GM23338 (cell line): ENCODE data around the gene MTA1. TPM values are rescaled to one million over a fixed set of nuclear protein-coding genes. Genes with fewer than 3 reads are reported as not detected.

Source experiments
- ATAC-seq: fragments of 200-7000 bp; cut with Tn5 transposase; 3 replicates; pipeline ENCODE4 v1.9.1; 2020
- DNase-seq: peaks from one replicate; pipeline ENCODE4 v3.0.0-alpha.2; 2015; ENCODE audit warnings: low spot score
- H2AFZ ChIP-seq: fragments of 200-600 bp; sonication (generic); 2 replicates; pipeline ENCODE4 v1.8.0; 2016; ENCODE audit warnings: antibody characterized with exemption, mild to moderate bottlenecking, moderate library complexity
- H3F3A ChIP-seq: fragments of 200-600 bp; sonication (generic); replicated peaks from 2 replicates; pipeline ENCODE4 v1.8.0; 2017; ENCODE audit warnings: antibody characterized with exemption, mixed run types, low read depth
- H3K27ac ChIP-seq: fragments of 200-600 bp; sonication (generic); 2 replicates; pipeline ENCODE4 v1.6.1; 2016; ENCODE audit warnings: low read depth
- H3K27me3 ChIP-seq: fragments of 200-600 bp; sonication (generic); 2 replicates; pipeline ENCODE4 v1.8.0; 2016; ENCODE audit warnings: mild to moderate bottlenecking, mixed run types, moderate library complexity; ENCODE audit not compliant: insufficient read depth
- H3K36me3 ChIP-seq: fragments of 200-600 bp; sonication (generic); 2 replicates; pipeline ENCODE4 v1.8.0; 2016; ENCODE audit warnings: mild to moderate bottlenecking; ENCODE audit not compliant: insufficient read depth
- H3K4me1 ChIP-seq: fragments of 200-600 bp; sonication (generic); 2 replicates; pipeline ENCODE4 v1.8.0; 2016; ENCODE audit warnings: mild to moderate bottlenecking, moderate library complexity; ENCODE audit not compliant: insufficient read depth
- H3K4me2 ChIP-seq: fragments of 200-600 bp; sonication (generic); 2 replicates; pipeline ENCODE4 v1.7.1; 2017; ENCODE audit warnings: mixed run types
- H3K4me3 ChIP-seq: fragments of 200-600 bp; sonication (generic); 2 replicates; pipeline ENCODE4 v1.6.1; 2016; ENCODE audit warnings: mixed run types
- H3K79me2 ChIP-seq: fragments of 200-600 bp; sonication (generic); replicated peaks from 2 replicates; pipeline ENCODE4 v1.8.0; 2017; ENCODE audit warnings: mild to moderate bottlenecking; ENCODE audit not compliant: insufficient read depth
- H3K9me2 ChIP-seq: fragments of 200-600 bp; sonication (generic); 2 replicates; pipeline ENCODE4 v1.8.0; 2017; ENCODE audit not compliant: insufficient read depth
- H4K20me1 ChIP-seq: fragments of 200-600 bp; sonication (generic); replicated peaks from 2 replicates; pipeline ENCODE4 v1.8.0; 2017; ENCODE audit warnings: mild to moderate bottlenecking; ENCODE audit not compliant: insufficient read depth
- H3K27ac Mint-ChIP-seq: 2 replicates; pipeline ENCODE4 v1.8.0; 2020; ENCODE audit warnings: inconsistent platforms, mild to moderate bottlenecking, moderate library complexity, mixed read lengths
- H3K27me3 Mint-ChIP-seq: 3 replicates; pipeline ENCODE4 v1.8.0; 2022; ENCODE audit warnings: low read depth, mild to moderate bottlenecking, moderate library complexity, mixed read lengths, inconsistent platforms; ENCODE audit not compliant: insufficient read depth, poor library complexity
- H3K36me3 Mint-ChIP-seq: 3 replicates; pipeline ENCODE4 v1.8.0; 2021; ENCODE audit warnings: low read depth, mild to moderate bottlenecking, inconsistent platforms, moderate library complexity, mixed read lengths
- H3K4me1 Mint-ChIP-seq: 3 replicates; pipeline ENCODE4 v1.8.0; 2020; ENCODE audit warnings: mild to moderate bottlenecking, inconsistent platforms, mixed read lengths
- H3K4me3 Mint-ChIP-seq: 3 replicates; pipeline ENCODE4 v1.8.0; 2021; ENCODE audit warnings: moderate library complexity, mild to moderate bottlenecking, inconsistent platforms, mixed read lengths
- H3K9me3 Mint-ChIP-seq: 3 replicates; pipeline ENCODE4 v1.8.0; 2020; ENCODE audit warnings: moderate library complexity, mild to moderate bottlenecking, inconsistent platforms, mixed read lengths
- CREB1 ChIP-seq: fragments of 250-450 bp; sonication (Bioruptor Pico); IDR thresholded peaks from 2 replicates; pipeline ENCODE4 v1.5.0; 2020; ENCODE audit warnings: low read depth, mild to moderate bottlenecking, moderate library complexity
- EZH2 ChIP-seq: fragments of 200-600 bp; sonication (generic); IDR thresholded peaks from one replicate; pipeline ENCODE4 v1.8.0; 2017; ENCODE audit warnings: antibody characterized with exemption, mild to moderate bottlenecking, low read depth; ENCODE audit not compliant: unreplicated experiment
- EZH2phosphoT487 ChIP-seq: fragments of 200-600 bp; sonication (generic); IDR thresholded peaks from one replicate; pipeline ENCODE4 v1.8.1; 2018; ENCODE audit warnings: antibody characterized with exemption; ENCODE audit not compliant: unreplicated experiment
- JUNB ChIP-seq: IDR thresholded peaks from one replicate; pipeline ENCODE4 v1.6.1; 2016; ENCODE audit warnings: antibody characterized with exemption; ENCODE audit not compliant: unreplicated experiment
- NANOG ChIP-seq: IDR thresholded peaks from 2 replicates; pipeline ENCODE4 v1.6.1; 2016; ENCODE audit warnings: antibody characterized with exemption, borderline replicate concordance
- POLR2AphosphoS5 ChIP-seq: IDR thresholded peaks from 2 replicates; pipeline ENCODE4 v1.6.1; 2016; ENCODE audit warnings: antibody characterized with exemption, low read depth
- STAT1 ChIP-seq: IDR thresholded peaks from one replicate; pipeline ENCODE4 v1.6.1; 2016; ENCODE audit warnings: antibody characterized with exemption; ENCODE audit not compliant: unreplicated experiment
- ZNF114 ChIP-seq: fragments of 250-450 bp; sonication (Bioruptor Pico); IDR thresholded peaks from 2 replicates; pipeline ENCODE4 v1.5.0; 2020; ENCODE audit warnings: mild to moderate bottlenecking, moderate library complexity
- ZNF331 ChIP-seq: fragments of 250-450 bp; sonication (Bioruptor Pico); IDR thresholded peaks from 2 replicates; pipeline ENCODE4 v1.5.0; 2020; ENCODE audit warnings: low read depth, mild to moderate bottlenecking, moderate library complexity
- polyA plus RNA-seq: library from polyadenylated mRNA; unstranded; fragments of >200 nt; fragmentation: Nextera tagmentation; extraction: Ambion mirVana; gene quantifications from 2 replicates; pipeline ENCODE4 v1.2.1, GENCODE V29; 2016
- total RNA-seq: library from RNA; depleted of rRNA; stranded (reverse); fragments of >200 nt; shearing (Covaris generic); gene quantifications from 2 replicates; pipeline ENCODE4 v1.2.3, GENCODE V29; 2014
- TF ChIP-seq, protein P1 (sequence below): IDR thresholded peaks from 2 replicates; pipeline ENCODE4 v1.6.1; 2016; ENCODE audit warnings: antibody characterized with exemption
- TF ChIP-seq, protein P2 (sequence below): IDR thresholded peaks from one replicate; pipeline ENCODE4 v1.6.1; 2018; ENCODE audit warnings: antibody characterized with exemption; ENCODE audit not compliant: unreplicated experiment
- TF ChIP-seq, protein P3 (sequence below): fragments of 250-450 bp; sonication (Bioruptor Pico); IDR thresholded peaks from 2 replicates; pipeline ENCODE4 v1.5.0; 2020; ENCODE audit warnings: mild to moderate bottlenecking, moderate library complexity
- TF ChIP-seq, protein P4 (sequence below), 2 experiments: fragments of 200-600 bp in 1 of 2; sonication (generic) in 1 of 2; conservative IDR thresholded peaks; 2 replicates each; pipeline versions ENCODE4 v1.5.1 to v1.6.1; 2016 to 2017; ENCODE audit warnings: antibody characterized with exemption in 2 of 2, low read depth in 2 of 2, mild to moderate bottlenecking in 2 of 2, moderate library complexity in 1 of 2

Gene MTA1
- total and polyA plus RNA-seq, 2 experiments from 2014 or later: 53.3 to 126 TPM

DNA sequence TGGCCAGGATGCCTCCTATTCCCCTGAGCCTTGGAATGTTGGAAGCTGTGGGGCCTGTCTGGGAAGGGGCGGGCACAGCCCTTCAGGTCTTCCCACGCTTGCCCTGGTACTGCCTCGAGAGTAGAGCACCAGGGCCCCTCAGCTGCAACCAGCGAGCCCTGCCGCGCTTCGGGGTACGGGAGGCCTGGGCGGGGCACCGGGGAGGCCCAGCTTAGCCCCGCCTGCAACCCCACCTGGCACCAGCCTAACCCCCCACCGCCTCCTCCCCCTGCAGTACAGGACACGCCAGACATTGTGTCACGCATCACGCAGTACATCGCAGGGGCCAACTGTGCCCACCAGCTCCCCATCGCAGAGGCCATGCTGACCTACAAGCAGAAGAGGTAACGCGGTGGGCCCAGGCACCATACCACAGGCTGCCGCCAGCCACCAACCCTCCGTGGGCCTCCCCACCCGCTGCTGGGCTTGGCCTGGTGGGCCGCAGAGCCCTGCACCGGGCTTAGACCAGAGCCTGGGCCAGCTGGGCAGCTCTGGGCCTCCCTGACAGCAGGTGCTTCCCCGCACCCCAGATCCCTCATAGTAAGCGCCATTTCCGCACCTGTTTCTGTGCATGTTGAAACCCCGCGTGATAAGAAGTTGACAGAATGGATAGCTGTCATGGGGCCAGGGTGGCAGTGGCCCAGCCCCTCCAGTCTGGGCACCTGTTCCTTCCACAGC lies 34.9 kb upstream of the MTA1 start:
- H3K36me3 Mint-ChIP-seq: peaks cover 15% of the 10 kb centered on the region
- H2AFZ ChIP-seq: no peak overlapping the region
- no peaks in the 10 kb centered on the region for H4K20me1 ChIP-seq
- H3K27ac Mint-ChIP-seq: no peak overlapping the region
- H3K4me2 ChIP-seq: no peak overlapping the region
- H3K9me2 ChIP-seq: no peaks in the 10 kb centered on the region
- H3K27me3 ChIP-seq: no peaks in the 10 kb centered on the region
- no peaks in the 10 kb centered on the region for H3K9me3 Mint-ChIP-seq
- no peaks in the 10 kb centered on the region for H3K4me1 Mint-ChIP-seq
- H3K79me2 ChIP-seq: no peaks in the 10 kb centered on the region
- TF ChIP-seq EZH2phosphoT487 (no peak), POLR2AphosphoS5 (no peak), STAT1 (no peak), ZNF331 (CRISPR knock-in tag) (no peak), NANOG (no peak), JUNB (no peak), CREB1 (CRISPR knock-in tag) (no peak), EZH2 (no peak), ZNF114 (CRISPR knock-in tag) (no peak)
- TF ChIP-seq, protein P1, sequence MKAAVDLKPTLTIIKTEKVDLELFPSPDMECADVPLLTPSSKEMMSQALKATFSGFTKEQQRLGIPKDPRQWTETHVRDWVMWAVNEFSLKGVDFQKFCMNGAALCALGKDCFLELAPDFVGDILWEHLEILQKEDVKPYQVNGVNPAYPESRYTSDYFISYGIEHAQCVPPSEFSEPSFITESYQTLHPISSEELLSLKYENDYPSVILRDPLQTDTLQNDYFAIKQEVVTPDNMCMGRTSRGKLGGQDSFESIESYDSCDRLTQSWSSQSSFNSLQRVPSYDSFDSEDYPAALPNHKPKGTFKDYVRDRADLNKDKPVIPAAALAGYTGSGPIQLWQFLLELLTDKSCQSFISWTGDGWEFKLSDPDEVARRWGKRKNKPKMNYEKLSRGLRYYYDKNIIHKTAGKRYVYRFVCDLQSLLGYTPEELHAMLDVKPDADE: no peak
- TF ChIP-seq, protein P2, sequence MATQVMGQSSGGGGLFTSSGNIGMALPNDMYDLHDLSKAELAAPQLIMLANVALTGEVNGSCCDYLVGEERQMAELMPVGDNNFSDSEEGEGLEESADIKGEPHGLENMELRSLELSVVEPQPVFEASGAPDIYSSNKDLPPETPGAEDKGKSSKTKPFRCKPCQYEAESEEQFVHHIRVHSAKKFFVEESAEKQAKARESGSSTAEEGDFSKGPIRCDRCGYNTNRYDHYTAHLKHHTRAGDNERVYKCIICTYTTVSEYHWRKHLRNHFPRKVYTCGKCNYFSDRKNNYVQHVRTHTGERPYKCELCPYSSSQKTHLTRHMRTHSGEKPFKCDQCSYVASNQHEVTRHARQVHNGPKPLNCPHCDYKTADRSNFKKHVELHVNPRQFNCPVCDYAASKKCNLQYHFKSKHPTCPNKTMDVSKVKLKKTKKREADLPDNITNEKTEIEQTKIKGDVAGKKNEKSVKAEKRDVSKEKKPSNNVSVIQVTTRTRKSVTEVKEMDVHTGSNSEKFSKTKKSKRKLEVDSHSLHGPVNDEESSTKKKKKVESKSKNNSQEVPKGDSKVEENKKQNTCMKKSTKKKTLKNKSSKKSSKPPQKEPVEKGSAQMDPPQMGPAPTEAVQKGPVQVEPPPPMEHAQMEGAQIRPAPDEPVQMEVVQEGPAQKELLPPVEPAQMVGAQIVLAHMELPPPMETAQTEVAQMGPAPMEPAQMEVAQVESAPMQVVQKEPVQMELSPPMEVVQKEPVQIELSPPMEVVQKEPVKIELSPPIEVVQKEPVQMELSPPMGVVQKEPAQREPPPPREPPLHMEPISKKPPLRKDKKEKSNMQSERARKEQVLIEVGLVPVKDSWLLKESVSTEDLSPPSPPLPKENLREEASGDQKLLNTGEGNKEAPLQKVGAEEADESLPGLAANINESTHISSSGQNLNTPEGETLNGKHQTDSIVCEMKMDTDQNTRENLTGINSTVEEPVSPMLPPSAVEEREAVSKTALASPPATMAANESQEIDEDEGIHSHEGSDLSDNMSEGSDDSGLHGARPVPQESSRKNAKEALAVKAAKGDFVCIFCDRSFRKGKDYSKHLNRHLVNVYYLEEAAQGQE: no peak
- TF ChIP-seq, protein P3, sequence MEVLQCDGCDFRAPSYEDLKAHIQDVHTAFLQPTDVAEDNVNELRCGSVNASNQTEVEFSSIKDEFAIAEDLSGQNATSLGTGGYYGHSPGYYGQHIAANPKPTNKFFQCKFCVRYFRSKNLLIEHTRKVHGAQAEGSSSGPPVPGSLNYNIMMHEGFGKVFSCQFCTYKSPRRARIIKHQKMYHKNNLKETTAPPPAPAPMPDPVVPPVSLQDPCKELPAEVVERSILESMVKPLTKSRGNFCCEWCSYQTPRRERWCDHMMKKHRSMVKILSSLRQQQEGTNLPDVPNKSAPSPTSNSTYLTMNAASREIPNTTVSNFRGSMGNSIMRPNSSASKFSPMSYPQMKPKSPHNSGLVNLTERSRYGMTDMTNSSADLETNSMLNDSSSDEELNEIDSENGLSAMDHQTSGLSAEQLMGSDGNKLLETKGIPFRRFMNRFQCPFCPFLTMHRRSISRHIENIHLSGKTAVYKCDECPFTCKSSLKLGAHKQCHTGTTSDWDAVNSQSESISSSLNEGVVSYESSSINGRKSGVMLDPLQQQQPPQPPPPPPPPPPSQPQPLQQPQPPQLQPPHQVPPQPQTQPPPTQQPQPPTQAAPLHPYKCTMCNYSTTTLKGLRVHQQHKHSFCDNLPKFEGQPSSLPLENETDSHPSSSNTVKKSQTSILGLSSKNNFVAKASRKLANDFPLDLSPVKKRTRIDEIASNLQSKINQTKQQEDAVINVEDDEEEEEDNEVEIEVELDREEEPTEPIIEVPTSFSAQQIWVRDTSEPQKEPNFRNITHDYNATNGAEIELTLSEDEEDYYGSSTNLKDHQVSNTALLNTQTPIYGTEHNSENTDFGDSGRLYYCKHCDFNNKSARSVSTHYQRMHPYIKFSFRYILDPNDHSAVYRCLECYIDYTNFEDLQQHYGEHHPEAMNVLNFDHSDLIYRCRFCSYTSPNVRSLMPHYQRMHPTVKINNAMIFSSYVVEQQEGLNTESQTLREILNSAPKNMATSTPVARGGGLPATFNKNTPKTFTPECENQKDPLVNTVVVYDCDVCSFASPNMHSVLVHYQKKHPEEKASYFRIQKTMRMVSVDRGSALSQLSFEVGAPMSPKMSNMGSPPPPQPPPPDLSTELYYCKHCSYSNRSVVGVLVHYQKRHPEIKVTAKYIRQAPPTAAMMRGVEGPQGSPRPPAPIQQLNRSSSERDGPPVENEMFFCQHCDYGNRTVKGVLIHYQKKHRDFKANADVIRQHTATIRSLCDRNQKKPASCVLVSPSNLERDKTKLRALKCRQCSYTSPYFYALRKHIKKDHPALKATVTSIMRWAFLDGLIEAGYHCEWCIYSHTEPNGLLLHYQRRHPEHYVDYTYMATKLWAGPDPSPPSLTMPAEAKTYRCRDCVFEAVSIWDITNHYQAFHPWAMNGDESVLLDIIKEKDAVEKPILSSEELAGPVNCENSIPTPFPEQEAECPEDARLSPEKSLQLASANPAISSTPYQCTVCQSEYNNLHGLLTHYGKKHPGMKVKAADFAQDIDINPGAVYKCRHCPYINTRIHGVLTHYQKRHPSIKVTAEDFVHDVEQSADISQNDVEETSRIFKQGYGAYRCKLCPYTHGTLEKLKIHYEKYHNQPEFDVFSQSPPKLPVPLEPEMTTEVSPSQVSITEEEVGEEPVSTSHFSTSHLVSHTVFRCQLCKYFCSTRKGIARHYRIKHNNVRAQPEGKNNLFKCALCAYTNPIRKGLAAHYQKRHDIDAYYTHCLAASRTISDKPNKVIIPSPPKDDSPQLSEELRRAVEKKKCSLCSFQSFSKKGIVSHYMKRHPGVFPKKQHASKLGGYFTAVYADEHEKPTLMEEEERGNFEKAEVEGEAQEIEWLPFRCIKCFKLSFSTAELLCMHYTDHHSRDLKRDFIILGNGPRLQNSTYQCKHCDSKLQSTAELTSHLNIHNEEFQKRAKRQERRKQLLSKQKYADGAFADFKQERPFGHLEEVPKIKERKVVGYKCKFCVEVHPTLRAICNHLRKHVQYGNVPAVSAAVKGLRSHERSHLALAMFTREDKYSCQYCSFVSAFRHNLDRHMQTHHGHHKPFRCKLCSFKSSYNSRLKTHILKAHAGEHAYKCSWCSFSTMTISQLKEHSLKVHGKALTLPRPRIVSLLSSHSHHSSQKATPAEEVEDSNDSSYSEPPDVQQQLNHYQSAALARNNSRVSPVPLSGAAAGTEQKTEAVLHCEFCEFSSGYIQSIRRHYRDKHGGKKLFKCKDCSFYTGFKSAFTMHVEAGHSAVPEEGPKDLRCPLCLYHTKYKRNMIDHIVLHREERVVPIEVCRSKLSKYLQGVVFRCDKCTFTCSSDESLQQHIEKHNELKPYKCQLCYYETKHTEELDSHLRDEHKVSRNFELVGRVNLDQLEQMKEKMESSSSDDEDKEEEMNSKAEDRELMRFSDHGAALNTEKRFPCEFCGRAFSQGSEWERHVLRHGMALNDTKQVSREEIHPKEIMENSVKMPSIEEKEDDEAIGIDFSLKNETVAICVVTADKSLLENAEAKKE: no peak
- TF ChIP-seq, protein P4, sequence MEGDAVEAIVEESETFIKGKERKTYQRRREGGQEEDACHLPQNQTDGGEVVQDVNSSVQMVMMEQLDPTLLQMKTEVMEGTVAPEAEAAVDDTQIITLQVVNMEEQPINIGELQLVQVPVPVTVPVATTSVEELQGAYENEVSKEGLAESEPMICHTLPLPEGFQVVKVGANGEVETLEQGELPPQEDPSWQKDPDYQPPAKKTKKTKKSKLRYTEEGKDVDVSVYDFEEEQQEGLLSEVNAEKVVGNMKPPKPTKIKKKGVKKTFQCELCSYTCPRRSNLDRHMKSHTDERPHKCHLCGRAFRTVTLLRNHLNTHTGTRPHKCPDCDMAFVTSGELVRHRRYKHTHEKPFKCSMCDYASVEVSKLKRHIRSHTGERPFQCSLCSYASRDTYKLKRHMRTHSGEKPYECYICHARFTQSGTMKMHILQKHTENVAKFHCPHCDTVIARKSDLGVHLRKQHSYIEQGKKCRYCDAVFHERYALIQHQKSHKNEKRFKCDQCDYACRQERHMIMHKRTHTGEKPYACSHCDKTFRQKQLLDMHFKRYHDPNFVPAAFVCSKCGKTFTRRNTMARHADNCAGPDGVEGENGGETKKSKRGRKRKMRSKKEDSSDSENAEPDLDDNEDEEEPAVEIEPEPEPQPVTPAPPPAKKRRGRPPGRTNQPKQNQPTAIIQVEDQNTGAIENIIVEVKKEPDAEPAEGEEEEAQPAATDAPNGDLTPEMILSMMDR (conservative IDR thresholded peaks at IDR 0.05; ENCODE audit: low read depth in 2 of 2): no peak
- H3K4me3 Mint-ChIP-seq: no peak overlapping the region
- H3K36me3 ChIP-seq: no peaks in the 10 kb centered on the region
- no peak for DNase-seq
- H3K27ac ChIP-seq: no peak overlapping the region
- no peaks in the 10 kb centered on the region for H3K4me1 ChIP-seq
- H3K27me3 Mint-ChIP-seq: peaks cover 4% of the 10 kb centered on the region
- H3F3A ChIP-seq: 0 out of 2 replicates have a peak, but pooled peaks cover 2% of the 10 kb centered on the region
- no peak overlapping the region for H3K4me3 ChIP-seq
- no peak for ATAC-seq
